GM10248 (cell line): Measurements from ENCODE around the gene GRIK4.
A peak's percentile ranks its signal among the peaks of the same experiment; 100 is the strongest.

Experiments
- CTCF ChIA-PET: fragments of 300-600 bp; sonication (Branson Sonifier 250); formaldehyde crosslinking; extraction: SDS; loops from one replicate; lab custom pipeline; 2021; ENCODE audit warnings: antibody characterized with exemption; lab: Yijun Ruan, JAX
- POLR2A ChIA-PET: fragments of 350-650 bp; sonication (Branson Sonifier 250); formaldehyde crosslinking; extraction: SDS; loops from one replicate; lab custom pipeline; 2020; ENCODE audit warnings: antibody characterized with exemption; lab: Yijun Ruan, JAX
- DNase-seq: peaks from one replicate; pipeline ENCODE4 v3.0.0; 2012; ENCODE audit errors: extremely low spot score
- CTCF ChIP-seq: IDR thresholded peaks from 2 replicates; pipeline ENCODE4 v1.5.1; 2012; ENCODE audit warnings: mild to moderate bottlenecking, low read depth; ENCODE audit errors: extremely low read depth, missing control alignments, control extremely low read depth

GRIK4 gene

GRCh38 chr11:120689596-120690275 is 178.2 kb downstream of the GRIK4 start:
- no peak for TF ChIP-seq CTCF
- no peak for DNase-seq
- CTCF ChIA-PET = interaction anchor here (2.5 kb wide), 1 partner anchor 11 kb away, joined by 5 read pairs; no protein-coding TSS in a partner anchor
- POLR2A ChIA-PET = no interaction called here

- ChIA-PET CTCF (interaction anchor here (2.5 kb wide), 1 partner anchor 11 kb away, joined by 5 read pairs; no protein-coding TSS in a partner anchor), POLR2A (no interaction called here)
- no peak for DNase-seq
- no peak for TF ChIP-seq CTCF
These were observed 178.9 kb downstream of the GRIK4 start for GRCh38 chr11:120690406-120690805.

- POLR2A ChIA-PET = no interaction called here
- TF ChIP-seq CTCF = no peak
- DNase-seq = no peak
- CTCF ChIA-PET = interaction anchor here (2.1 to 5.6 kb wide), 4 partner anchors 11 to 184 kb away, joined by 5 to 72 read pairs (median 10); partner anchors contain the start of gene GRIK4
These were observed 183.2 kb downstream of the GRIK4 start for GRCh38 chr11:120694726-120695125.

- DNase-seq = no peak
- TF ChIP-seq CTCF = no peak
- POLR2A ChIA-PET = no interaction called here
- CTCF ChIA-PET = interaction anchor here (1.7 to 5.6 kb wide), 5 partner anchors 9 to 184 kb away, joined by 5 to 72 read pairs (median 6); partner anchors contain the start of gene GRIK4
These were observed 183.9 kb downstream of the GRIK4 start for GRCh38 chr11:120695426-120695825.

GRCh38 chr11:120695939-120696338 is 184.4 kb downstream of the GRIK4 start:
- POLR2A ChIA-PET = no interaction called here
- CTCF ChIA-PET = interaction anchor here (0.9 to 5.6 kb wide), 8 partner anchors 9 to 256 kb away, joined by 3 to 72 read pairs (median 6); partner anchors contain the start of gene GRIK4
- no peak for TF ChIP-seq CTCF

GRCh38 chr11:120696597-120697218 is 185.2 kb downstream of the GRIK4 start:
- DNase-seq = no peak
- CTCF ChIA-PET = interaction anchor here (0.9 to 5.6 kb wide), 10 partner anchors 8 to 255 kb away, joined by 3 to 72 read pairs (median 5); partner anchors contain the start of gene GRIK4
- POLR2A ChIA-PET = no interaction called here
- TF ChIP-seq CTCF = peak; percentile 21

More at GRCh38 chr11:120695939-120696338, 184.4 kb downstream of the GRIK4 start:
- DNase-seq = no peak
